HG03139 (cell line): Measurements from ENCODE around the gene C1R.
"Not testable (repeated sequence)": the region's sequence is repeated elsewhere in the genome, so short reads cannot be mapped to it uniquely, and the experiment has no call there.

Experiments used
- ATAC-seq: cut with Tn5 transposase; IDR thresholded peaks from one replicate; pipeline ENCODE4 v1.9.1; 2021; ENCODE audit not compliant: unreplicated experiment

C1R gene

DNA sequence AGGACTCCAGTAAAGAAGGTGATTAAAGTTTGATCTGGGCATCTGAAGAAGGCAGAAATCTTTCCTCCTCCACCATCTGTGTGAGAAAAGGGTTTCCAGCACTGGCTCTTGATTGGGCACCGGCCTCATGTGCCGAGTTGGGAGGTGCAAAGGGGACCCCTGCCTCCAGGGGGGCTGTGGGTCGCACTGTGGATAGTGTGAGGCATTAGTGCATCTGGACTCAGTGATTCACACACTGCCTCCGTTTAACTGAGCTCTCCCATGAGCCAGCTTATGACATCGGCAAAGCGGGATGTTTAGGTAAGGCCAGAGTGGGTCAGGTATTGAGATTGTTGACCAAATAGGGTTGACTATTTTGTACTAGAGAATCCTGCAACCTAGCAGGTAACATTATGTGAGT, 22.9 kb downstream of the C1R start:
- no peak for ATAC-seq

- ATAC-seq, result no peak
Observed at GRCh38 chr12:7068994-7069346, 23.3 kb downstream of the C1R start.

DNA sequence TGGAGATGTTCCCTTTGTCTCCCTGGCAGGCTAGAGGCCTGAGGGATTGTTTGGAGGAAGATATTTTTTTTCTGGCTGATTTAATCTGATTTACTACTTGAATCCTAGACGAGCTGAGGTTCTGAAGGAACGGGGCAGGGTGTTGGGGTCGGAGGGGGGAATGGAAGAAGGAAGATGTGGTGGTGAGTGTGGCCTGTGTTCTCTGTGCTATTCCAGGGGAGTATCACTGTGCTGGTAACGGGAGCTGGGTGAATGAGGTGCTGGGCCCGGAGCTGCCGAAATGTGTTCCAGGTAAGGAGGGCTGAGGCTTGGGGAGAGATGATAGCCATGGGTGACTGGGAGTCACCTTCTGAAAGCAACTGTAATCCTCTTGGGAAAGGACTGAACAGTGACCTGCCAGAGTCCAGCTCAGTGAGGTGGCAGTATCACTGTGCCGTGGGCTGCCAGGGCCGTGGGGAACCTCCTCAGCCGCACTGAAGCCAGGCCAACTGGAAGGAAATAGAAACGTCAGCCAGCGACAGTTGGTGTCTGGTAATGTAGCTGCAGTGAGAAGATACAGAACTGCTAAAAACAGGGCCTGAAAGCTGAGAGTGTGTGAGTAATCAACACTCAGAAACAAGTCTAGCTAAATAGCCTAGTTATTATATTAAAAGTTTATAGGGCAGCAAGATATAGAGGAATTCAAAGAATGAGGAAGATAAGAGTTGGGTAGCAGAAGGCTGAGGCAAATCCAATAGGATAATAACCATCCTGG, 23.8 kb downstream of the C1R start:
- ATAC-seq, result no peak

- no peak for ATAC-seq
Observed at GRCh38 chr12:7067096-7067495, 25.1 kb downstream of the C1R start.

GRCh38 chr12:7066596-7066995, 25.6 kb downstream of the C1R start:
- ATAC-seq, result no peak

DNA sequence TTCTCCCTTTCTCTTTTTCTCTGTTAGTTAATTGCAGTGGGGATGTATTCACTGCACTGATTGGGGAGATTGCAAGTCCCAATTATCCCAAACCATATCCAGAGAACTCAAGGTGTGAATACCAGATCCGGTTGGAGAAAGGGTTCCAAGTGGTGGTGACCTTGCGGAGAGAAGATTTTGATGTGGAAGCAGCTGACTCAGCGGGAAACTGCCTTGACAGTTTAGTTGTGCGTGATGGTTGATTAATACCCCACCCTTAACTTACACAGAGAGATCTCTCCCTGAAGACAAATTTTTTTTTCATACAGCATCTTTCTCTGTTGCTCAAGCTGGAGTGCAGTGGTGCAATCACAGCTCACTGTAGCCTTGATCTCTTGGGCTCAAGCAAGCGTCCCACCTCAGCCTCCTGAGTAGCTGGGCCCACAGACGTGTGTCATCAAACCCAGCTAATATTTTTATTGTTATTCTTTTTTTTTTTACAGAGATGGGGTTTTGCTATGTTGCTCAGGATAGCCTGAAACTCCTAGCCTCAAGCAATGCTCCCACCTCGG, 27.1 kb downstream of the C1R start:
- no peak for ATAC-seq

GRCh38 chr12:7064516-7064915, 27.7 kb downstream of the C1R start:
- ATAC-seq, result no peak

DNA sequence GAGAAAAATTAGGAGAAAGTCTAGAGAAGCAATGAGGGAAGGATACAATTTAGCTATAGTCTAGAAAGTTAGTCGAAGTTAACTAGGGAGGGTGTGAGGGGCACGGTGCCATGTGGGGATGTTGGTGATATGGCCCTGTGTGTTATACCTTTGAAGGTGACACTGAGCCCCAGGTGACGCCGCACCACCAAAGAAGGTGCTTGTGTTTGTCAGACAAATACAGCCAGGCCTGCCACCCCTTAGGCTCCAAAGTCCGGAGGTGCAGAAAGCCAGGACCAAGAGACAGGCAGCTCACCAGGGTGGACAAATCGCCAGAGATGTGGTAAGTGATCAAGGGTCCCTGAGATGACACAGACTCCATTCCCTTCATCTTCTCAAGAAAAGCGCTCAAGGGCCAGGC, 30.6 kb downstream of the C1R start:
- ATAC-seq, result no peak

- ATAC-seq, result no peak
Observed at GRCh38 chr12:7061138-7061537, 31.1 kb downstream of the C1R start.

DNA sequence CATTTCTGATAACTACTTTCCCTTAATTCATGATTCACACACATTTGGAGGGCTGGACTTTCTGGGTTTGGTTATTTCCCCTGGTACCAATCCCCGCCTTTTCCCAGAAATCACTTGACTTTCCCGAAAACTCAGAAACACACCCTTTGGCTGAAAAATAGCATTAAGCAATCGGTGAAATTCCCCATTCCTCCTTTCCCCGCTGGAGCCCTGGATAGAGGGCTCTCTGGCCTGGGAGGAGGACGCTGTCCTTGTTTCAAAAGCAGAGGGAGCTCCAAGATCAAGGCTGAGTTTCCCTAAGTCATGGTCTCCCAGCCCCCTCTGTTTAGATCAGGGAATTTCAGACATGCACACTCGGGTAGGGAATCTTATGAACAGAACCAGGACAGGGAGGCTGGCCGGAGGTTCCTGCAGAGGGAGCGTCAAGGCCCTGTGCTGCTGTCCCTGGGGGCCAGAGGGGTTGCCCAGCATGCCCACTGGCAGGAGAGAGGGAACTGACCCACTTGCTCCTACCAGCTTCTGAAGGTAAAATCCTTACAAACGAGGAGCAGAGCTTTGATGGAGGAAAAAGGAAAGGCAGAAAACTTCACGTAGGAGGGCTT, 31.8 kb downstream of the C1R start, which contains the start of gene C1S:
Gene C1S (plus strand): TSS at position 366 of the 602 bp plus-strand sequence. CDS start 1,195 bp downstream, outside the sequence.
- no peak for ATAC-seq

DNA sequence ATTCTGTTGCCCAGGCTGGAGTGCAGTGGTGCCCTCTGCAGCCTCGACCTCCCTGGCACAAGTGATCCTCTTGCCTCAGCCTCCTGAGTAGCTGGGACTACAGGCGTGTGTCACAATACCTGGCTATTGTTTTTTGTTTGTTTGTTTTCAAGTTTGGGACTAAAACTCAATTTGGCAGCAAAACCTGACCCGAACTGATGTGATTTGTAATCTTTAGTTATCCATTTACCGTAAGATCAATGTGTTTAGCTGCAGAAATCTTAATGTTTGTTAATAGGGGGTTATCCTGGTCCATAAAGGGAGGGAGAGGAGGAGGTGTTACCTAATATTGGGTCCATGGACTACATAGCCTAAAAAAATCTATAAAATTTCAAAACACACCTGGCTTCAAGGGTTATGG, 32.5 kb downstream of the C1R start:
- no peak for ATAC-seq

DNA sequence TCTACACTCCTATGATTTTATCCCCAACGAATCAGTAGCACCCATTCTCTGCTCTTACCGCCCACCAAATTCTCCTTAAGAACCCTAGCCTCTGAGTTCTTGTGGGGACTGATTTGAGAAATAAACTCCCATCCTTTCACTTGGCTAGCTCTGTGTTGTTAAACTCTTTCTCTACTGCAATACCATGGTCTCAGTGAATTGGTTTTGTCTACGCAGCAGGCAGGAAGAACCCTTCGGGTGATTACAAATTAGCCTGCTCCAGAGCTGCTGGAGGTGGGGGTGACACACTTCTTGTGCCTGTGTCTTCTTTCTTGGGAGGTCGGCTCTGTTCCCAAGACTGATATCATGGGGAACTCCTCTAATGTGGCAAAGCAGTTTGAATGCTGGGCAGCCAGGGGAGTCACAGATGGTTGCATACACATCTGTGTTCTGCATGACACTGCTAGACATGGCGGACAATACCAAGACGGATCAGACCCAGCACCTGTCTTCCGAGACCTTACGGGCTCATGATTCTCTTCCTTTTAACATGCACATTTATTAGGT, 33.3 kb downstream of the C1R start:
- ATAC-seq, result no peak

DNA sequence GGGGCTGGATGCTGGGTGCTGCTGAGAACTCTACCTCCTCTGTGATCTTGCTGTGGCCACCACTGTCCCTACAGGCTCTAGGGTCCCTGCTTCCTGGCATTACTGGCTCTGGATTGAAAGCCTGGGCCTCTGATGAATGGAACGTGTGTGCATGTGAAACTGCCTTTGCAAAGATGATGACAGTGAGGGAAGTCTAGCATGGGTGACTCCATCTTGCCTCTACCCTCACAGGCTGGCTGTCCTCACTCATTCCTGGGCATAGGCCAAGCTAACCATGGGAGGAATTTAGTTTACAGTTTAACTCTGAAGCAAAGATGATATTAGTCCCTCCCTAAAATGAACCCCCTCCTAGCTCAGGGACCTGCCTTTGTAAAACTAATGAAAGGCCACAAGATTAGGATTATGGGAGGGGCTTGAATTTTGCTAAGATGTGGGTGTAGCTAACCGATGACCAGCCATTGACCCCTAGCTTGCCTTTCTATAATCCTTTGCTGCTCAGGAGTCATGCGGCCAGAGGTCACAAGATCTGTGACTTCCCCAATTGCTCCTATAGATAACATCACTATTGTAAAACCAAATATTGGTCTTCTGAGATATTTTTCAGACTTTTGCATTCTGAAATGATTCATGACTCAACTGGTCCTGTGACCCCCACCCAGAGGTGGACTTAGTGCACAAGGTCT, 33.9 kb downstream of the C1R start:
- no peak for ATAC-seq

DNA sequence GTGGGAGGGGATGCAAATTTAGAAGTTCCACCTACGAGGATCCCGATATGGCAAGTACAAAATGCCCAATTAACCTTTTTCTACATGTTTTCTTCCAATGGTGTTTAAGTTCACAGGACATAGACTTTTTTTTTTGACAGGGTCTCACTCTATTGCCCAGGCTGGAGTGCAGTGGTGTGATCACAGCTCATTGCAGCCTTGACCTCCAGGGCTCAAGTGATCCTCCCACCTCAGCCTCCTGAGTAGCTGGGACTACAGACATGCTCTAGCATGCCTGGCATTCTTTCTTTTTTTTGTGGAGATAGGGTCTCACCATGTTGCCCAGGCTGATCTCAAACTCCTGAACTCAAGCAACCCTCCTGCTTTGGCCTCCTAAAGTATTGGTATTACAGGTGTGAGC, 36.5 kb downstream of the C1R start:
- not testable (repeated sequence) for ATAC-seq

GRCh38 chr12:7054925-7055324, 37.3 kb downstream of the C1R start:
- no peak for ATAC-seq

- ATAC-seq, result not testable (repeated sequence)
Observed at GRCh38 chr12:7049973-7050372, 42.3 kb downstream of the C1R start.

- ATAC-seq, result not testable (repeated sequence)
Observed at GRCh38 chr12:7049445-7049951, 42.7 kb downstream of the C1R start.

- ATAC-seq, result no peak
Observed at GRCh38 chr12:7047306-7047705, 44.9 kb downstream of the C1R start.

DNA sequence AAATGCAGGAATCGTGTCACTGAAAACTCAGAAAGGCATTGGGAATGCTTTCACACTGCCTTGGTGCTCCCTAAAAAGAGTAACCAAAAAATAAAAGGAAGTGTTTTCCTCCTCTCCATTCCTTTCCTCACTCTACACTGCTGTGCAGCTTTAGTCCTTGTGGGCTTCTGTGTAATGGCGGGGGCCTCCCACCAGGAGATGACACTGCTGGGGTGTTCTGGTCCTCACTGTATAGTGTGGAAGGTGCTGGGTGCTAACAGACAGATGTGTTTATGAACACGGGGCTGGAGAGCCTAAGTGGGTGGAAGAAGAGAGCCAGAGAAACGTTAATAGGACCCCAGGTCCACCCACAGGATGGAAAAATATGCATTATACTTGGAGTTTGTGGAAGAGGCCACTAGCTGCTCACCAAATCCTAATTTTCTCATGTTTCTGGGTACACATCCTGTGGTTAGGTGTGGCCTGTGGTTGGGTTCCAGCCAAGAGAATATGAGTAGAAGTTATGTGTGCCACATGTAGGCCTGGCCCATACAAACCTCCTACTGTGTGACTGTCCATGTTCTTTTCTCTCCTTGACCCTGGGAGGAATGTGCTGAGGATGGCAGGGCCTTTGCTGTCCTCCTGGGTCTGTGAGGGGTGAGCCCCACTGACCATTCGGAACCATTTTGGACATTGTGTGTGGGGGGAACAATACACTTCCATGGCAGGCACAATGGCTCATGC, 45.7 kb downstream of the C1R start:
- ATAC-seq, result no peak

- ATAC-seq, result no peak
Observed at GRCh38 chr12:7045913-7046312, 46.3 kb downstream of the C1R start.

DNA sequence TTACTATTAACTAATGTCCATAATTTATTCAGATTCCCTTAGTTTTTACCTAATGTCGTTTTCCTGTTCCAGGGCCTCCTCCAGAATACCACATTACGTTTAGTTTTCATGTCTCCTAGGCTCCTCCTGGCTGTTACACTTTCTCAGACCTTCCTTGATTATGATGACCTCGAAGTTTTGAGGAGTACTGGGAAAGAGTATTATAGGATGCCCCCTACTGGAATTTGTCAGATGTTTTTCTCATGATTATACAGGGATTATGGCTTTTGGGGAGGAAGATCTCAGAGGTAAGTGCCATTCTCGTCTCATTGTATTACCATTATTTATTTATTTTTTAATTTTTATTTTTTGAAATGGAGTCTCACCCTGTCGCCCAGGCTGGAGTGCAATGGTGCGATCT, 49.4 kb downstream of the C1R start:
- ATAC-seq, result no peak
